Colonic mucosa (tissue), 4 donors: ENCODE data around the gene GPS2. TPM values are rescaled to one million over a fixed set of nuclear protein-coding genes. Genes with fewer than 3 reads are reported as not detected.

Source experiments
- DNase-seq: peaks from one replicate; pipeline ENCODE4 v3.0.0-alpha.2; 2020
- H3K27ac ChIP-seq: fragments of 200-600 bp; one replicate; pipeline ENCODE4 v1.8.0; 2021
- H3K27me3 ChIP-seq: fragments of 200-600 bp; one replicate; pipeline ENCODE4 v1.8.0; 2021
- H3K36me3 ChIP-seq: fragments of 200-600 bp; one replicate; pipeline ENCODE4 v1.8.0; 2021
- H3K4me1 ChIP-seq: fragments of 200-600 bp; one replicate; pipeline ENCODE4 v1.8.0; 2021; ENCODE audit warnings: mild to moderate bottlenecking
- H3K4me3 ChIP-seq: fragments of 200-600 bp; one replicate; pipeline ENCODE4 v1.8.0; 2021
- H3K9ac ChIP-seq, 2 donors: one replicate each; pipeline ENCODE4 v1.7.0; 2013; ENCODE audit warnings: control low read depth in 2 of 2, low read depth in 2 of 2, low read length in 2 of 2
- H3K9me3 ChIP-seq: fragments of 200-600 bp; one replicate; pipeline ENCODE4 v1.8.0; 2021
- intact Hi-C: fragments of 100-400 bp; cut with DNase I; formaldehyde crosslinking; loops from one replicate; pipeline ENCODE4 v1.14.1; 2022
- total RNA-seq, 2 donors: library from RNA; stranded (reverse); fragmentation: NEBNext Ultra II Directional in 1 of 2; extraction: Animal tissue kit (Norgen Biotek cat#: 25700) in 1 of 2; gene quantifications; one replicate each; pipeline ENCODE4 v1.2.1, GENCODE V29; 2021
- TF ChIP-seq, protein P1 (sequence below): fragments of 200-600 bp; IDR thresholded peaks from one replicate; pipeline ENCODE4 v1.8.0; 2022; ENCODE audit warnings: antibody characterized with exemption, mild to moderate bottlenecking
- donor health status: healthy.
- donor health status: DM: no; HTN: no; CAD: no.
- donor health status: DM: no; HTN: no; CAD: no.

The GPS2 gene
- total RNA-seq, 2 donors from 2014 or later: 53.8 to 85.7 TPM

- H3K4me1 ChIP-seq: peaks cover 11% of the 10 kb centered on the region
- intact Hi-C loops: loop anchor here (5.0 to 10.0 kb wide), 3 partner anchors 81 to 209 kb away; partner anchors contain the start of genes FGF11, SENP3 and TMEM102
- H3K27ac ChIP-seq: peak overlapping the region; percentile 47
These were observed 41.0 kb upstream of the GPS2 start for GRCh38 chr17:7356072-7356549.

DNA sequence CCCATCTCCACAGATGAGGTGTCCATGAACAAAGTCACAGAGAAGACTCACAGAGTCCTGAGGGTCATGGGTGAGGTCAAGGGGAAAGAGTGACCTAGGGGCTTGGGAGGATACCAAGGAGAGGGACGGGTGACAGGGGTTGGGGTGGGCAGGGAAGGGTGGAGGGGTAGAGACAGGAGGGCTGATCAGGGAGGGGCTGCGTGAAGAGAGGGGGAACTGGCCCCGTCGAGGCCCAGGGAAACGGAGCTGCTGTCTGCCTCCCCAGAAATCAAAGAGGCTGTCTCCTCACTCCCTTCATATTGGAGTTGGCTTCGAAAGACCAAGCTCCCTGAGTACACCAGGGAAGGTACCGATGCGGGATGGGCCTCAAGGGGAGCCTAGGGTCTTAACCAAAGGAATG lies 40.4 kb upstream of the GPS2 start:
- no peaks in the 10 kb centered on the region for H3K27me3 ChIP-seq
- H3K9me3 ChIP-seq: no peaks in the 10 kb centered on the region
- peak overlapping the region in 1 of 2 donors; percentile 44 for H3K9ac ChIP-seq
- intact Hi-C loops: loop anchor here (5.0 to 10.0 kb wide), 3 partner anchors 82 to 209 kb away; partner anchors contain the start of genes FGF11, SENP3 and TMEM102
- TF ChIP-seq, protein P1, sequence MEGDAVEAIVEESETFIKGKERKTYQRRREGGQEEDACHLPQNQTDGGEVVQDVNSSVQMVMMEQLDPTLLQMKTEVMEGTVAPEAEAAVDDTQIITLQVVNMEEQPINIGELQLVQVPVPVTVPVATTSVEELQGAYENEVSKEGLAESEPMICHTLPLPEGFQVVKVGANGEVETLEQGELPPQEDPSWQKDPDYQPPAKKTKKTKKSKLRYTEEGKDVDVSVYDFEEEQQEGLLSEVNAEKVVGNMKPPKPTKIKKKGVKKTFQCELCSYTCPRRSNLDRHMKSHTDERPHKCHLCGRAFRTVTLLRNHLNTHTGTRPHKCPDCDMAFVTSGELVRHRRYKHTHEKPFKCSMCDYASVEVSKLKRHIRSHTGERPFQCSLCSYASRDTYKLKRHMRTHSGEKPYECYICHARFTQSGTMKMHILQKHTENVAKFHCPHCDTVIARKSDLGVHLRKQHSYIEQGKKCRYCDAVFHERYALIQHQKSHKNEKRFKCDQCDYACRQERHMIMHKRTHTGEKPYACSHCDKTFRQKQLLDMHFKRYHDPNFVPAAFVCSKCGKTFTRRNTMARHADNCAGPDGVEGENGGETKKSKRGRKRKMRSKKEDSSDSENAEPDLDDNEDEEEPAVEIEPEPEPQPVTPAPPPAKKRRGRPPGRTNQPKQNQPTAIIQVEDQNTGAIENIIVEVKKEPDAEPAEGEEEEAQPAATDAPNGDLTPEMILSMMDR: no peak
- DNase-seq: no peak
- H3K36me3 ChIP-seq: no peaks in the 10 kb centered on the region
- H3K27ac ChIP-seq: peak overlapping the region; percentile 47
- no peak overlapping the region for H3K4me3 ChIP-seq
- peaks cover 11% of the 10 kb centered on the region for H3K4me1 ChIP-seq

More at GRCh38 chr17:7356072-7356549, 41.0 kb upstream of the GPS2 start:
- Histone ChIP-seq H3K9me3 (no peaks in the 10 kb centered on the region), H3K4me3 (no peak overlapping the region), H3K36me3 (no peaks in the 10 kb centered on the region), H3K9ac (peak overlapping the region; percentile 2 to 44), H3K27me3 (no peaks in the 10 kb centered on the region)
- DNase-seq: peak; percentile 89
- TF ChIP-seq, protein P1: peak; percentile 89

GRCh38 chr17:7355053-7355452 lies 39.9 kb upstream of the GPS2 start, which contains the start of gene TMEM95:
Gene TMEM95, plus strand, starts transcription at chr17:7355156. Its CDS starts 49 bp downstream, at chr17:7355205.
- intact Hi-C loops: loop anchor here (5.0 to 10.0 kb wide), 3 partner anchors 82 to 210 kb away; partner anchors contain the start of genes FGF11, SENP3 and TMEM102
- DNase-seq: peak; percentile 41
- H3K36me3 ChIP-seq: no peaks in the 10 kb centered on the region
- peaks cover 14% of the 10 kb centered on the region for H3K4me1 ChIP-seq
- no peak within 1 kb of the TSS for H3K4me3 ChIP-seq
- TF ChIP-seq, protein P1: no peak
- H3K9me3 ChIP-seq: no peaks in the 10 kb centered on the region
- no peaks in the 10 kb centered on the region for H3K27me3 ChIP-seq
- H3K9ac ChIP-seq: peak within 1 kb of the TSS; percentile 23 to 44
- H3K27ac ChIP-seq: peak within 1 kb of the TSS; percentile 47

DNA sequence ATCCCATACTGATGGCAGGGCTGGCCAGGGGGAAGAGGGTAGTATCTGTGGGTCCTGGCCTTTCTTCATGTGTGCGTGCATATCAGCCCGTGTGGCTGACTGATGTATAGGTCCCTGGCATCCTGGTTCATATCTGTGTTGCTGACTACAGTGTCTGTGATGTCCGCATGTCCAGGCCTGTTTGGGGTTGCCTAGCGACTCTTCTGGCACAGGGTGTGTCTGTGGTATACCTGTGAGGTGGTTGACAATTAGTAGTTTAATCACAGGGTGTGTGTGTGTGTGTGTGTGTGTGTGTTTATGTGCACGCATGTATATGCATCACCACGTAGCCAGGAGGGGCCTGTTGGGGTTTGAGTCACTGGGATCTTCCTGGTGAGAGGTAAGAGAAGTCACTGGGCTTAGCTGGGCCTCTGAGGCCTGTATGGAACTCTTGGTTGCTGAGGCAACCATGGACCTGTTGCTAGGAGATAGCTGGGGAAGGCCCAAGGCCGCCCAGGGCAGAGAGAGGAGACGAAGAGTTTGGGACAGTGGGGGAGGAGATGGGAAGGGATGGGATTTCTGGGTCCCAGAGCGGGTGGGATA lies 39.2 kb upstream of the GPS2 start:
- H3K27ac ChIP-seq: no peak overlapping the region
- no peaks in the 10 kb centered on the region for H3K27me3 ChIP-seq
- H3K4me3 ChIP-seq: no peak overlapping the region
- peak; percentile 32 for DNase-seq
- peak overlapping the region in 1 of 2 donors; percentile 23 for H3K9ac ChIP-seq
- H3K36me3 ChIP-seq: no peaks in the 10 kb centered on the region
- TF ChIP-seq, protein P1: no peak
- H3K4me1 ChIP-seq: peaks cover 14% of the 10 kb centered on the region
- no peaks in the 10 kb centered on the region for H3K9me3 ChIP-seq
- intact Hi-C loops: loop anchor here (10.0 kb wide), 2 partner anchors 160 to 210 kb away; partner anchors contain the start of gene SENP3

- peak overlapping the region; percentile 84 to 98 for H3K9ac ChIP-seq
- H3K36me3 ChIP-seq: no peaks in the 10 kb centered on the region
- intact Hi-C loops: loop anchor here (10.0 kb wide), 2 partner anchors 162 to 212 kb away; partner anchors contain the start of gene SENP3
- DNase-seq: no peak
- H3K4me3 ChIP-seq: peak overlapping the region; percentile 79
- peaks cover 14% of the 10 kb centered on the region for H3K4me1 ChIP-seq
- H3K27ac ChIP-seq: peak overlapping the region; percentile 99
- TF ChIP-seq, protein P1: no peak
- no peaks in the 10 kb centered on the region for H3K9me3 ChIP-seq
- no peaks in the 10 kb centered on the region for H3K27me3 ChIP-seq
These were observed 37.9 kb upstream of the GPS2 start for GRCh38 chr17:7352910-7353635.
